ENCODE measurements around the gene ARFGEF2. TPM values are rescaled to one million over a fixed set of nuclear protein-coding genes. Genes with fewer than 3 reads are reported as not detected.

Gene ARFGEF2
- polyA plus RNA-seq, 4 donors, result 10.8 to 36.1 (median 14.2) TPM

GRCh38 chr20:48892891-48893290 lies 28.6 kb upstream of the ARFGEF2 start:
- Histone ChIP-seq H3K36me3 (ENCODE audit: control insufficient read depth in 3 of 3, insufficient read depth in 2 of 3, low read depth in 1 of 3, low read length in 3 of 3) (no peaks in the 10 kb centered on the region), H3K4me1 (ENCODE audit: control insufficient read depth in 3 of 3, insufficient read depth in 2 of 3, low read depth in 1 of 3, low read length in 2 of 3) (no peaks in the 10 kb centered on the region), H3K27ac (ENCODE audit: low read depth in 1 of 3, low read length in 2 of 3) (no peak overlapping the region), H3K9me3 (ENCODE audit: control insufficient read depth in 2 of 2, insufficient read depth in 1 of 2, low read depth in 1 of 2, low read length in 1 of 2) (peaks cover 0 to 7% of the 10 kb centered on the region in 2 donors), H3K4me3 (ENCODE audit: low read depth in 1 of 3, low read length in 3 of 3) (no peak overlapping the region), H3K27me3 (ENCODE audit: control insufficient read depth in 3 of 3, insufficient read depth in 3 of 3, low read length in 3 of 3) (no peaks in the 10 kb centered on the region)
- WGBS, 3 donors, result 58 to 67% (median 60%) methylated on average over 2 of the region's 2 CpGs
- no peak for DNase-seq
- no peak for FAIRE-seq

GRCh38 chr20:48893374-48893773 lies 28.1 kb upstream of the ARFGEF2 start:
- Histone ChIP-seq H3K4me3 (ENCODE audit: low read depth in 1 of 3, low read length in 3 of 3) (no peak overlapping the region), H3K36me3 (ENCODE audit: control insufficient read depth in 3 of 3, insufficient read depth in 2 of 3, low read depth in 1 of 3, low read length in 3 of 3) (no peaks in the 10 kb centered on the region), H3K27me3 (ENCODE audit: control insufficient read depth in 3 of 3, insufficient read depth in 3 of 3, low read length in 3 of 3) (no peaks in the 10 kb centered on the region), H3K4me1 (ENCODE audit: control insufficient read depth in 3 of 3, insufficient read depth in 2 of 3, low read depth in 1 of 3, low read length in 2 of 3) (no peaks in the 10 kb centered on the region), H3K9me3 (ENCODE audit: control insufficient read depth in 2 of 2, insufficient read depth in 1 of 2, low read depth in 1 of 2, low read length in 1 of 2) (peaks cover 0 to 7% of the 10 kb centered on the region in 2 donors), H3K27ac (ENCODE audit: low read depth in 1 of 3, low read length in 2 of 3) (no peak overlapping the region)
- FAIRE-seq, result no peak
- DNase-seq, result no peak

GRCh38 chr20:48897305-48898010 lies 24.1 kb upstream of the ARFGEF2 start:
- no peak for FAIRE-seq
- no peak overlapping the region for H3K27ac ChIP-seq (ENCODE audit: low read depth in 1 of 3, low read length in 2 of 3)
- H3K4me1 ChIP-seq (ENCODE audit: control insufficient read depth in 3 of 3, insufficient read depth in 2 of 3, low read depth in 1 of 3, low read length in 2 of 3), result no peaks in the 10 kb centered on the region
- no peak overlapping the region for H3K4me3 ChIP-seq (ENCODE audit: low read depth in 1 of 3, low read length in 3 of 3)
- no peaks in the 10 kb centered on the region for H3K36me3 ChIP-seq (ENCODE audit: control insufficient read depth in 3 of 3, insufficient read depth in 2 of 3, low read depth in 1 of 3, low read length in 3 of 3)
- peaks cover 0 to 7% of the 10 kb centered on the region in 2 donors for H3K9me3 ChIP-seq (ENCODE audit: control insufficient read depth in 2 of 2, insufficient read depth in 1 of 2, low read depth in 1 of 2, low read length in 1 of 2)
- H3K27me3 ChIP-seq (ENCODE audit: control insufficient read depth in 3 of 3, insufficient read depth in 3 of 3, low read length in 3 of 3), result peaks cover 0 to 4% (median 0%) of the 10 kb centered on the region in 3 donors
- DNase-seq, result no peak
- WGBS, 3 donors, result 65 to 73% (median 71%) methylated on average over 4 of the region's 4 CpGs

- DNase-seq, result no peak
- FAIRE-seq, result no peak
- H3K36me3 ChIP-seq (ENCODE audit: control insufficient read depth in 3 of 3, insufficient read depth in 2 of 3, low read depth in 1 of 3, low read length in 3 of 3), result no peaks in the 10 kb centered on the region
- no peak overlapping the region for H3K4me3 ChIP-seq (ENCODE audit: low read depth in 1 of 3, low read length in 3 of 3)
- peaks cover 0 to 7% of the 10 kb centered on the region in 2 donors for H3K9me3 ChIP-seq (ENCODE audit: control insufficient read depth in 2 of 2, insufficient read depth in 1 of 2, low read depth in 1 of 2, low read length in 1 of 2)
- H3K27ac ChIP-seq (ENCODE audit: low read depth in 1 of 3, low read length in 2 of 3), result no peak overlapping the region
- H3K4me1 ChIP-seq (ENCODE audit: control insufficient read depth in 3 of 3, insufficient read depth in 2 of 3, low read depth in 1 of 3, low read length in 2 of 3), result no peaks in the 10 kb centered on the region
- peaks cover 0 to 4% (median 0%) of the 10 kb centered on the region in 3 donors for H3K27me3 ChIP-seq (ENCODE audit: control insufficient read depth in 3 of 3, insufficient read depth in 3 of 3, low read length in 3 of 3)
- 76 to 87% (median 78%) methylated on average over 10 of the region's 10 CpGs for WGBS, 3 donors
Observed at GRCh38 chr20:48898210-48898609, 23.3 kb upstream of the ARFGEF2 start.

GRCh38 chr20:48898896-48899530 lies 22.5 kb upstream of the ARFGEF2 start:
- DNase-seq (no peak), FAIRE-seq (no peak)
- no peaks in the 10 kb centered on the region for H3K4me1 ChIP-seq (ENCODE audit: control insufficient read depth in 3 of 3, insufficient read depth in 2 of 3, low read depth in 1 of 3, low read length in 2 of 3)
- peaks cover 0 to 4% (median 0%) of the 10 kb centered on the region in 3 donors for H3K27me3 ChIP-seq (ENCODE audit: control insufficient read depth in 3 of 3, insufficient read depth in 3 of 3, low read length in 3 of 3)
- no peaks in the 10 kb centered on the region for H3K9me3 ChIP-seq (ENCODE audit: control insufficient read depth in 2 of 2, insufficient read depth in 1 of 2, low read depth in 1 of 2, low read length in 1 of 2)
- H3K36me3 ChIP-seq (ENCODE audit: control insufficient read depth in 3 of 3, insufficient read depth in 2 of 3, low read depth in 1 of 3, low read length in 3 of 3), result no peaks in the 10 kb centered on the region
- H3K27ac ChIP-seq (ENCODE audit: low read depth in 1 of 3, low read length in 2 of 3), result no peak overlapping the region
- no peak overlapping the region for H3K4me3 ChIP-seq (ENCODE audit: low read depth in 1 of 3, low read length in 3 of 3)
- whole genome bisulfite sequencing, 3 donors, result 65 to 78% (median 68%) methylated on average over 5 of the region's 5 CpGs

GRCh38 chr20:48899881-48900280 lies 21.6 kb upstream of the ARFGEF2 start:
- DNase-seq (no peak), FAIRE-seq (no peak)
- H3K36me3 ChIP-seq (ENCODE audit: control insufficient read depth in 3 of 3, insufficient read depth in 2 of 3, low read depth in 1 of 3, low read length in 3 of 3), result no peaks in the 10 kb centered on the region
- no peak overlapping the region for H3K4me3 ChIP-seq (ENCODE audit: low read depth in 1 of 3, low read length in 3 of 3)
- peaks cover 0 to 6% (median 0%) of the 10 kb centered on the region in 3 donors for H3K27me3 ChIP-seq (ENCODE audit: control insufficient read depth in 3 of 3, insufficient read depth in 3 of 3, low read length in 3 of 3)
- no peak overlapping the region for H3K27ac ChIP-seq (ENCODE audit: low read depth in 1 of 3, low read length in 2 of 3)
- no peaks in the 10 kb centered on the region for H3K9me3 ChIP-seq (ENCODE audit: control insufficient read depth in 2 of 2, insufficient read depth in 1 of 2, low read depth in 1 of 2, low read length in 1 of 2)
- no peaks in the 10 kb centered on the region for H3K4me1 ChIP-seq (ENCODE audit: control insufficient read depth in 3 of 3, insufficient read depth in 2 of 3, low read depth in 1 of 3, low read length in 2 of 3)

GRCh38 chr20:48901326-48901725 lies 20.2 kb upstream of the ARFGEF2 start:
- Histone ChIP-seq H3K27ac (ENCODE audit: low read depth in 1 of 3, low read length in 2 of 3) (no peak overlapping the region), H3K9me3 (ENCODE audit: control insufficient read depth in 2 of 2, insufficient read depth in 1 of 2, low read depth in 1 of 2, low read length in 1 of 2) (no peaks in the 10 kb centered on the region), H3K27me3 (ENCODE audit: control insufficient read depth in 3 of 3, insufficient read depth in 3 of 3, low read length in 3 of 3) (peaks cover 0 to 6% (median 0%) of the 10 kb centered on the region in 3 donors), H3K36me3 (ENCODE audit: control insufficient read depth in 3 of 3, insufficient read depth in 2 of 3, low read depth in 1 of 3, low read length in 3 of 3) (no peaks in the 10 kb centered on the region), H3K4me1 (ENCODE audit: control insufficient read depth in 3 of 3, insufficient read depth in 2 of 3, low read depth in 1 of 3, low read length in 2 of 3) (no peaks in the 10 kb centered on the region), H3K4me3 (ENCODE audit: low read depth in 1 of 3, low read length in 3 of 3) (no peak overlapping the region)
- FAIRE-seq (no peak), DNase-seq (no peak)
- WGBS, 3 donors, result 80 to 86% (median 84%) methylated on average over 4 of the region's 4 CpGs

- FAIRE-seq, result no peak
Observed at GRCh38 chr20:48903705-48904104, 17.8 kb upstream of the ARFGEF2 start.

More at GRCh38 chr20:48903705-48904104, 17.8 kb upstream of the ARFGEF2 start:
- H3K4me1 ChIP-seq (ENCODE audit: control insufficient read depth in 3 of 3, insufficient read depth in 2 of 3, low read depth in 1 of 3, low read length in 2 of 3), result no peaks in the 10 kb centered on the region
- peaks cover 0 to 2% of the 10 kb centered on the region in 2 donors for H3K9me3 ChIP-seq (ENCODE audit: control insufficient read depth in 2 of 2, insufficient read depth in 1 of 2, low read depth in 1 of 2, low read length in 1 of 2)
- H3K27me3 ChIP-seq (ENCODE audit: control insufficient read depth in 3 of 3, insufficient read depth in 3 of 3, low read length in 3 of 3), result peaks cover 0 to 6% (median 0%) of the 10 kb centered on the region in 3 donors
- WGBS, 3 donors, result 87 to 94% (median 94%) methylated on average over 10 of the region's 10 CpGs
- no peaks in the 10 kb centered on the region for H3K36me3 ChIP-seq (ENCODE audit: control insufficient read depth in 3 of 3, insufficient read depth in 2 of 3, low read depth in 1 of 3, low read length in 3 of 3)
- no peak overlapping the region for H3K4me3 ChIP-seq (ENCODE audit: low read depth in 1 of 3, low read length in 3 of 3)
- DNase-seq, result no peak
- H3K27ac ChIP-seq (ENCODE audit: low read depth in 1 of 3, low read length in 2 of 3), result no peak overlapping the region

Measured in small intestine (tissue), 7 donors.